HG03575 (cell line): ENCODE results near the gene RNF6.
"Not testable (repeated sequence)": the region's sequence is repeated elsewhere in the genome, so short reads cannot be mapped to it uniquely, and the experiment has no call there.

ENCODE experiments used
- ATAC-seq: cut with Tn5 transposase; IDR thresholded peaks from one replicate; pipeline ENCODE4 v1.9.1; 2021; ENCODE audit not compliant: unreplicated experiment, insufficient number of reproducible peaks, low FRiP score; ENCODE audit errors: extremely low read depth

The RNF6 gene

DNA sequence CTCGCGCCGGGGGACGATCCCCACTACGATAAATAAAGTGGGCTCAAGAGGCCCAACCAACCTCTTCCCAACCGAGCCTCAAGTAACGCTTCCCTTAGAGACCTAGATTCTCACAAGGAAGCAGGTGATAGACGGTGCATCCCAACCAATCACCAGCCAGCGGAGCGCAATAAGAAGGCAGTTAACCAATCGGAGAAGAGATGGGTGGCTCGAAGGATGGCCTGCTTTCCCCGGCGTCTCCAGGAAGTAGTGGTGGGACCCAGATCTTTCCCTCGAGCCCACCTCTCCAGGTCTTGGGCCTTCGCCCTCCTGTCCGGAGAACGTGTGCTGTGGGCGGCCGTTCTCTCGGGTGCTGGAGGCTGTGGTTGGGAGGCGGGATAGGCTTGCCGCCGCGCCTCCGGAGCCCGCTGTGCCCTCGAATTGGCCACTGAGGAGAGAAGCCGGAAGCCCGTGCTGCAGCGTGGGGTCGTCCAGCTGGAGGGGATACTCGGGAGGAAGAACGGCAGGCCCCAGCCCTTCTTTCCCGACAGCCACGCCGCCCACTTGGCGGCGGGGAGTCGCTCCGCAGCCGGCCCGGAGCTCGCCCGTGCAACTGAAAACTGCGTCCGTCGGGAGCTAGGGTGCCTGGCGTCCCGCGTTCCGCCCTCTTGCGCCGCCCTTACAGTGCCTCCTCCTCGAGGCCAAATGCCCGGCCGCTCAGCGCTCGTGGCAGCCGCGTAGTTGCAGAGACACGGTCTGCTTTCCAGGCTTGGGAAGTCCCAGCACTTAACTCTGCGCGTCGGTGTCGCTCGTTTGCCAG, at the start of gene RNF6:
TSS of gene RNF6 (minus strand) at position 594 of the 799 bp plus-strand sequence. CDS start 2,665 bp downstream, outside the sequence.
- ATAC-seq, result peak; percentile 96

DNA sequence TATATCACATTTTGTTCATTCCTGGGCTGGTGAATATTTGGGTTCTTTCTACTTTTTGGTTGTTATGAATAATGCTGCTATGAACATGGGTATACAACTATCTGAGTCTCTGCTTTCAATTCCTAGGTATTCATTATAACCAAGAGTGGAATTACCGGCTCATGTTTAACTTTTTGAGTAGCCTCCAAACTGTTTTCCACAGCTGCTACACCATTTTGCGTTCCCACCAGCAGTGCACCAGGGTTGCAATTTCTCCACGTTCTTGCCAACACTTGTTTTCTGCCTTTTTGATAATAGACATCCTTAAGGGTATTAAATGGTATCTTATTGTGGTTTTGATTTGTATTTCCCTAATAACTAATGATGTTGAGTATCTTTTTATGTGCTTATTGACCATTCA, 48.6 kb upstream of the RNF6 start:
- no peak for ATAC-seq

DNA sequence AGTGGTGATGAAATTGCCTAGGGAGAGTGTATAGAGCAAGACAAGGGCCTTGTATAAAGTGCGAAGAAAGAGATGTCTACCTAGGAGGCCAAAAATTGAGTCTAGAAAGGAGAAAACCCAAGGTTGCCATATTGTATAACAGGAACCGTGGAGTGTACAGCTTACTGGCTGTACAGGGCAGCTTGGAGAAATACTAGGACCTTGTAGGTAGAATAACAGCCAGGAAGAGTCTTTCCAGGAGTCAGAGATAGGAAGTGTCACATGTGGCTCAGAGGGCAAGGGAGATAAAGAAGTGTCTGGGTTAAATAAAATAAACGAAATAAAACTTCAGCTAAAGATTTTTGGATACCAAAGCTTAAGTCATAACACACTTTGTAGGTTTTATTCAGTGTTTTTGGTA, 44.2 kb upstream of the RNF6 start:
- no peak for ATAC-seq

DNA sequence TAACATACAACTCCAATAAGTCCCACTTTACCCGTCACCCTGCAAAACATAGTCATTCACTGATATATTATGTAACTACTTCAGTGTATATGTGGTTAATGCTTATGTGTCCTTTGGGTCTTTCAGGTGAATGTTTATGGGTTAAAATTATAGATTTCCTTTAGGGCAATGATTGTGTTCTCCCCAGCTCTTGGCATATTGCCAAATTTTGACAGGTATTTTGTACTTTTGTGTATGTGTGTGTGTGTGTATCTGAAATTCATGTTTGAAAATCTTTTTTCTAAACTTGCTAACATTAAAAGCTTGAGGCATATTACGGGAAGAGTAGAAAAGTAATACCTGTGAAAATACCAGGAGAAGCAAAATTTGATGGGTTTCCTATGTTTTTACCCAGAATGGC, 40.0 kb upstream of the RNF6 start:
- ATAC-seq, result no peak

DNA sequence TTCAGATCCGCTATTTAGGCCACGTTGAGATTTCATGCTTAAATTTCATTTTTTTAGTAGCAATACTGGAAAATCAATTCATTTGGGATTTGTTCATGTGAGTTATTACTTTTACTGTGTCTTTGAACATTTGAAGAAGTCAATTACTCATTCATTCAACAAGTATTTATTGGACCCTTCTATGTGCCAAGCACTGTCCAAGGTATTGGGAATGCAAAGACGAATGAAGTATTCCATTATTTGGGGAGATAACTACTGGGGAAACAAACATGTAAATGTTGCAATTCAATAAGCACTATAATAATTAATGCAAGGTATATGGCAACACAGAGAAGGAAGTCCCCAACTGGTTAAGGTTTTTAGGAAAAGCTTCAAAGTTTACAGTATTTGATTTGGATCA, 37.5 kb upstream of the RNF6 start:
- ATAC-seq, result no peak

DNA sequence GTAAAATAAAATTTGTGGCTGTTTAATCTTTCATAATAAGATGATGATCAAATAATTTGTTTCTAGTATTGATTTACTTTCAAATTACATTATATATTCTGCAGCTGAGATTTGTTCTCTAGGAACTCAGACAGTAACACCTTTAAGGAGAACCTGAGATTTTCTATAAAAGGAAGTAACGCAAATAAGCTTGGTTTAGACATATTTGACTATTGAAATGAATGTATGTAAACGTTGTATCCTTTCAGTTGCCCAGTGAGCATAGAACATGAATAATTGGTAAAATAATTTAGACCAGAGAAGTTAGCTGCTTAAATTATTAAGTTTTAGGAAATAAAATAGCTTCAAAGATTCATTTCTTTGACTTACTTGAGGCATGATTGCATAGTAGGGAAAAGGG, 34.9 kb upstream of the RNF6 start:
- ATAC-seq, result no peak

DNA sequence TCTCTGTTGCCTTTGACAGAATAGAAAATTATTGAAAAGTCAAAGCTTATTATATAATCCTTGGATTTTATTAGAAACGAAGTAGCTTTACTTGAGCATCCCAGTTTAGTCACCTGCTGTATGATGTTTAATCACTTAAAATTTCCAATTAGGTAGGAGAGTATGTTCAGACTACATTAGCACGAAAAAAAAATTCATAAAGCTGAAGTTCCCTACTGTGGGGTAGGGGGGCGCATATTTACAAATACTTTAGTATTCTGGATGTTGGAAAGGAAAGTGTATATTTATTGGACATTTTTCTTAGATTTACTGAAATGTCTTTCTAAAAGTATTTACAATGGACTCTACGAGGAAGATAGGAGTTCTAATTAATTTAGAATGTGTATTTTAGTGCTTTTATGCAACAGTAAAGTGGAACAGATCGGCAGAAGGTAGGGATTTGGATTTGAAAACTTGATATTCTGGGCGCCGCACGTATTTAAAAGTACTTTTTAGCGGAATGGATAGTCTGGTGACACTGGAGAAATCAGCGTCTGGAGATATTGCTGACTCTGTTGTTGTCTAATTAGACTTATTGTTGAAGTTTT, 33.7 kb upstream of the RNF6 start:
- ATAC-seq, result no peak

DNA sequence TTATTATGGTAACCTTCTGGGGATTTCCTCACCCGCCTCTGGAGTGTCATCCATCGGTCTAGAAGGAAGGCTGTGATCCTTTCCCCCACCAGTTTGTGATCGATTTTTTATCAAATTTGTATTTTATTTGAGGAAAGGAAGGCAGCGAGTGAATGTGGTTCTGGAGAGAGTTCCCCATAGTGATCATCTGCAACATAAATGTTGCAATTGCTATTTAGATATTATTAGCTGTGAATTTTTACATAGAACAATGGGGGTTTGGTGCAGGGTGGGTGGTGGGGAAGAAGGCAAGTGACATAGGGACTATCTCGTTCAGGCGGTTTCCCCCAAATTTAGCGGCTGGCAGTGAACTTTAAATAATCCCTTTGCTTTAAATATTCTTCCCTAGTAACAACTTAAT, 33.0 kb upstream of the RNF6 start:
- ATAC-seq, result no peak

DNA sequence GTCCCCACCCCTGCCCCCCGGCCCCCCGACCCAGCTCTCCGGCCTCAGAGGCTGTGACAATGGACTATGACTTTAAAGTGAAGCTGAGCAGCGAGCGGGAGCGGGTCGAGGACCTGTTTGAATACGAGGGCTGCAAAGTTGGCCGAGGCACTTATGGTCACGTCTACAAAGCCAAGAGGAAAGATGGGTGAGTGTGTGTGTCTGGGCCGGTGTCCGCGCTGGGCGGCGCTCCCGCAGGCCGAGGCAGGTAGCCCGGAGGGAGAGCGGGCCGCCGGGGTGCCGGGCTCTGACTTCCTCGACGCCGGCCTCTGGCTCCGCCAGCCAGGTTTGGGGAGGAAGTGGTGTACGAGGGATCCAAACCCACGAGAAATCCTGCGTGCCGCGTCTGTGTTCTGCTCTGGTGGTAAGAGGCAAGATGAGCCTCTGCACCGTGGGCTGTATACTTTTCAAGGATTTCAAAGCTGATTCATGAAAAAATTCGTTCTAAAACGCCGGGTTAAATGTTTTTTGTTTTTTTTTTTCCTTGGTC, 32.5 kb upstream of the RNF6 start:
- no peak for ATAC-seq

DNA sequence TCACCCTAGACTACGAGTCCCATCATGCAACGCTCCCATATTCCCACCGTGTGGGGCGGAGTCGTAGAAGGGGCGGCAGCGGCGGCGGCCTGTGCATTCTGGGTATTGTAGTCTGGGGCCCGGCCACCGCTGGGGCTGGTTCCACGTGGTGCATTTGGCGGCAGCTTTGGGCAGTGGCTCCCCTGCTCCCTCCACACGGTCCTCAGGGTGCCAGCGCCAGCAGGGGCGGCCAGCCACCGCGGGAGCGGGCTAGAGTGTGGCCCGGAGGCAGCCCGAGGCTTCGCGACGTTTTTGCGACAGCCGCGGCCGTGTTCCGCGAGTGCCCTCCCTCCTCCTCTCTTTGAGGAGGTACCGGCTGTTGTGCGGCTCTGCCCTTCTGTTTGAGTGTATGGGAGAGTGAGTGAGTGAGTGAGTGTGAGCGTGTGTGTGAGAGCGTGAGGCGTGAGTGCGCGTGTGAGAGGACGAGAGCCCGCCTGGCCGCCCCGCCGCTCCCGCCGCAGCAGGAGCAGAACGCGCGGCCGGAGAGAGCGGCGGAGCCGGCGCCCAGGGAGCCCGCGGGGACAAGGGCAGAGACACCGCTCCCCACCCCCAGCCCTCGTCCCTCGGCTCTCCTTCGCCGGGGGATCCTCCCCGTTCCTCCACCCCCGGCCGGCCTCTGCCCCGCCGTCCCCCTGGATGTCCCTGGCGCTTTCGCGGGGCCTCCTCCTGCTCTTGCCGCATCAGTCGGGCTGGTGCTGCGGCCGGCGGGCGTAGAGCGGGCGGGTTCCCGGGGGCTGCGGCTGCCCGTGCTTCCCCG, 31.9 kb upstream of the RNF6 start, which contains the start of gene CDK8:
TSS of gene CDK8 (plus strand) at position 343 of the 796 bp plus-strand sequence. CDS start 513 bp downstream, outside the sequence.
- ATAC-seq, result peak; percentile 71

DNA sequence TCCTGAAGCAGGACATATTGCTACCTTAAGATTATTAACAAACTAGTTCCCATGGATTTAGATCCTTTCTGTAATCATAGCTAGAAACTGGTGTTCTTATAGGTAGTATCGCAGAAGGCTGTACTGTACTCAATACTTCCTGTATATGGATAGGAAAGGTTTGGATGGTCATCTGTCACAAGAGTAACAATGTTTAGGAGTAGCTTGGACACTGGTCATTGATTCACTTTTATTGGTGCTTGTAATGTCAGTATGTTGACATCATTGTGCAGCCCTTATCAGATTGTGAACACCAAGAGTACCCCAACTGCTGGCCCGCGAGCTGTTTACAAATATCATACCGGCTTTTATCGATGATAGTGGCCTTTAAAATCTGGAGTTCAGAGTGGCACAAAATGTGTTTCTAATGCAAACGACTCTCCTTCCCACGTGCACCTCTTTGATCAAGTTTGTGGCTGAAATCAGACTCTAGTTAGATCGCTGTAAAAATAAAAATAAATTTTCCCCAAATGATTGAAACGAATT, 31.2 kb upstream of the RNF6 start:
- no peak for ATAC-seq

DNA sequence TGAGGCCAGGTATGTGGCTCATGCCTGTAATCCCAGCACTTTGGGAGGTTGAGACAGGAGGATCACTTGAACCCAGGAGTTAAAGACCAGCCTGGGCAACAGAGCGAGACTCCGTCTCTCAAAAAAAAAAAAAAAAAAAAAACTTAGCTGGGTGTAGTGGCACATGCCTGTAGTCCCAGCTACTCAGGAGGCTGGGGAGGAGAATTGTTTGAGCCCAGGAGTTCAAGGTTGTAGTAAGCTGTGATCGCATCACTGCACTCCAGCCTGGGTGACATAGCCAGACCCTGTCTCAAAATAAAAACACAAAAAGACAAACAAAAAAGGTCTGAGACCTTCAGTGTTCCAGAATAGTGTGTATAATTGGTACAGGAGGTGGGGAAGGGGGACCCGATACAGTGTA, 29.9 kb upstream of the RNF6 start:
- ATAC-seq, result not testable (repeated sequence)

DNA sequence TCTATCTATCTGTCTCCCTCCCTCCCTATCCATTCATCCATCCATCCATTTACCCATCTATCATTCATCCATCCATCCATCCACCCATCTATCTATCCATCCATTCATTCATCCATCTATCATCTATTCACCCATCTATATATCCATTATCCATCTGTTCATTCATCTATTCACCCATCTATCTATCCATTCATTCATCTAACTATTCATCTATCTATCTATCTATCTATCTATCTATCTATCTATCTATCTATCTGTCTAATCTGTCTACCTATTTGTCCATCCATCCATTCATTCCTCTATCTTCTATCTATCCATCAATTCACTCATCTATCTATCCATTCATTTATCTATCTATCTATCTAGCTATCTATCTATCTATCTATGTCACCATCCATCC, 27.4 kb upstream of the RNF6 start:
- no peak for ATAC-seq

DNA sequence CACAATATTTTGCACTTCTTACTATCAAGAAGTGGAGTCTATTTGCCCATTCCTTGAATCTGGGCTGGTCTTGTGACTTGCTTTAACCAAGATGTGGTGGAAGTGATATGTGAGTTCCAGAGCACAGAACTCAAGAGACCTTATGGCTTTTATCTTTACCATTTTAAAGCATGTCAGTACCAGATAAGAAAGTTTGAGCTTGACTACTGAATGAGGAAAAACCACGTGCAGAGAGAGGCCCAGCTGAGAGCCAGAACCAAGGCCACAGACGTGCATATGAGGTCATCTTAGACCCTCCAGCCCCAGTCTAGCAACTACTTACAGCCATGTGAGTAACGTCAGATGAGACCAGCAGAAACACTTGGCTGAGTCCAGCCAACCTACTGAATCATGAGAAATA, 25.5 kb upstream of the RNF6 start:
- ATAC-seq, result no peak

DNA sequence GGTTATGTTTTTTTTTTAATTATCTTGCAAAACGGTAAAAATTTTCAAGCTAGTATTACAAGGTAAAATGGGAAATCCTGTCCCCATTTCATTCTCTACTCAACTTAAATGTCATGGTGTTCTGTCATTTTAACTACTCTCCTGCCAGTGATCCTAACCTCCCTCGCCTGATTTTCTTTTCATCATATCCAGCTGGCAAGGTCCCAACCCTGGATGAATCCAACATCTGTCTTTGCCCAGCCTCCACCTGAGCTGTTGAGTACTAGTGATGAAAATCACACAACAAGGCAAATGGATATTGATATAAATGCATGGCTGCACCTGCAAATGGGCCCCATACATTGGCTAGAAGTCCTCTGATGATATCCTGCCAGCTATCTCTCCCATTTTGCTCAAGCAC, 24.9 kb upstream of the RNF6 start:
- ATAC-seq, result no peak

DNA sequence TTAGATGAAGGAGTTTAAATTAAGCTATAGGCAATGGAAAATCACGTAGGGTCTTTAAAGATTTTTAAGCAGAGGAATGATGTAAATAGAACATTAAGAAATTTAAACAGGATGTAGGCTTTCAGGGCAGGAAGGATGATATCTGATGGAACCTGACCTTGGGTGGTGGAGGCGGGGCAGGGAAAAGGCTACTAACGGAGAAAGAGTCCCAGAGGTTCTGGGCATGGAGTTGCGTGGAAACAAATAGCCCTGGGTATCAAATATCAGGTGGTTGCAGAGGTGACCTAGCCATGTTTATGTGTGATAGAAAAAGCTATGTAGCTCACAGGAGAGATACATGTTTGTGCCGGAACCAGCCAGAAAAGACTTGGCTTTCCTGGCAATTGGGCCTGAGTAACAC, 24.0 kb upstream of the RNF6 start:
- ATAC-seq, result no peak

DNA sequence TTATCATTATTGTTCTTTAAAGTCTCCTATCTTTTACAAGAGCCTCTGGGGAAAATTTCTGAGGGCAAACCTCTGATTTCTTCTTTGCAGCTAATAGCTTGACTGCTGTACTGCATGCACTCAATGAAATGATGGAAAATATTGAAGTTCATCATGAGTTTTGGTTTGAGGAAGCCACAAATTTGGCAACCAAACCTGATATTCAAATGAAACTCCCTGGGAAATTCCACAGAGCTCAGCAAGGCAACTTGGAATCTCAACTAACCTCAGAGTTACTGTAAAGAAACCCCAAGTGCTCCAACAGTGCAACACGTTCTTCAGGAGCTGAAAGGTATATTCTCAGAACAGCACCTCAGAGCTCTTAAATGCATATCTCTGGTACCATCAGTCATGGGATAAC, 14.2 kb upstream of the RNF6 start:
- ATAC-seq, result no peak

DNA sequence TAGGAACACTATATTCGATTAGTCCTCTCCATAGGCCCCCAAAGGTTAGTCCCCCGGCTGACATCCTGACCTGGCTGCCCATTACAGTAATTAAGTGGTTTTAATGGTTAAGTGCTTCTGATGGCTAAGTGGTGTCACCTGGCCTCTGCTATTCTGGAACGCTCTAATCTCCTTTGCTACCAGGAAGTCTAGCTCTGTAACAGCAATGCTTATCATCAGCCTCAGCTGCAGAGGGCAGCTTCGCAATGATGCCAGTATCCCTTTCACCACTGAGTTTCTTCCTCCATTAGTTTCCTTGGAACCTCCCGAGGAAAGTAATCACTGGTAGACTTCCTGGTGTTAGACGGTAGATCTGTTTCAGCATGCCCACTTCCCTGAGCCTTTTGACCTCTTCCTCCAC, 8.6 kb upstream of the RNF6 start:
- ATAC-seq, result no peak

DNA sequence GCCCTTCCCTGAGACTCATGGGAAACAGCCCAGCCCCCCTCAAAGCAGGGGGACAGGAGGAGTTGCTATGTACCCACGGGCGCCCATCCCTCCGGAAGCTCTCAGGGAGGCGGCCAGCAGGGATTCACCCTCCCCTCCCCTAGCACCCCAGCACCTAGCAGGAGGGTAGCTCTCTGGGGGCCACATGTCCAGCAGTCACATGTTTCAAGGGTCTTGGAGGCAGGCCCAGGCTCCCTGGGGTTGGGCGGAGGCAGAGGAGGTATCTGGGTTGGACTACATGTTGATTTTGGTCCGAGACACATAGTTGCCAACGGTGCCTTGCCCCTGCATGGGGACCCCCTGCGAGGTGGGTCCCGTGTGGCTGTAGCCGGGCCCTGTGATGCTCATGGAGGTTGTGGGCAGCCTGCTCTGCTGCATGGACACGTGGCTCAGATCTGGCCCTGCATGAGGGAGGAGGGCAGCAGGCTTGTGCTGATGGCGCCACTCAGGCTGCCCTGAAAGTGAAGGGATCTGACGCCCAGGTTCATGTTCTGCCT, 7.0 kb upstream of the RNF6 start:
- no peak for ATAC-seq
